Muscle of leg (tissue), 11 donors: Measurements from ENCODE around the gene EMP1. TPM values are rescaled to one million over a fixed set of nuclear protein-coding genes. Genes with fewer than 3 reads are reported as not detected.

Experiments
- DNase-seq: peaks from one replicate; pipeline ENCODE4 v3.0.0; 2013
- H3K27ac ChIP-seq: one replicate; pipeline ENCODE4 v1.5.1; 2013; ENCODE audit warnings: mild to moderate bottlenecking, low read length, control low read depth
- H3K27me3 ChIP-seq: one replicate; pipeline ENCODE4 v1.6.1; 2013; ENCODE audit warnings: low read length; ENCODE audit not compliant: control insufficient read depth, insufficient read depth
- H3K36me3 ChIP-seq: one replicate; pipeline ENCODE4 v1.6.1; 2013; ENCODE audit warnings: low read length; ENCODE audit not compliant: control insufficient read depth, insufficient read depth
- H3K4me1 ChIP-seq: one replicate; pipeline ENCODE4 v1.6.1; 2013; ENCODE audit warnings: low read length; ENCODE audit not compliant: control insufficient read depth, insufficient read depth
- H3K4me3 ChIP-seq: one replicate; pipeline ENCODE4 v1.5.1; 2013; ENCODE audit warnings: low read length, control low read depth
- H3K9me3 ChIP-seq: replicated peaks from 2 replicates; pipeline ENCODE4 v1.6.1; 2013; ENCODE audit warnings: low read depth, low read length; ENCODE audit not compliant: control insufficient read depth
- WGBS: methylation state at CpG from one replicate; pipeline ENCODE4 v1.1.5; 2013; ENCODE audit warnings: missing lambda C conversion rate; ENCODE audit not compliant: insufficient coverage; 5-methylcytosine and 5-hydroxymethylcytosine counted together
- polyA plus RNA-seq, 8 donors: library from polyadenylated mRNA; unstranded; fragments of 120-200 nt; gene quantifications; one replicate each; pipeline versions ENCODE4 v1.2.1 to v1.2.3, GENCODE V29; 2013; ENCODE audit warnings: inconsistent platforms in 1 of 8, low replicate concordance in 1 of 8; ENCODE audit not compliant: insufficient read length in 8 of 8, insufficient read depth in 1 of 8
- total RNA-seq: library from RNA; stranded (reverse); fragments of 120-200 nt; gene quantifications from one replicate; pipeline ENCODE4 v1.2.4, GENCODE V29; 2013

The EMP1 gene
- total and polyA plus RNA-seq, 9 donors, result 70.0 to 221 (median 123) TPM

GRCh38 chr12:13195250-13195649 lies 1.3 kb upstream of the EMP1 start:
- peak; percentile 51 for DNase-seq
- H3K4me1 ChIP-seq, result peaks cover 37% of the 10 kb centered on the region
- no peaks in the 10 kb centered on the region for H3K27me3 ChIP-seq
- no peaks in the 10 kb centered on the region for H3K9me3 ChIP-seq
- H3K27ac ChIP-seq, result peak overlapping the region; percentile 97
- H3K36me3 ChIP-seq, result no peaks in the 10 kb centered on the region
- 67% methylated on average over 2 of the region's 4 CpGs for WGBS
- H3K4me3 ChIP-seq, result no peak overlapping the region

DNA sequence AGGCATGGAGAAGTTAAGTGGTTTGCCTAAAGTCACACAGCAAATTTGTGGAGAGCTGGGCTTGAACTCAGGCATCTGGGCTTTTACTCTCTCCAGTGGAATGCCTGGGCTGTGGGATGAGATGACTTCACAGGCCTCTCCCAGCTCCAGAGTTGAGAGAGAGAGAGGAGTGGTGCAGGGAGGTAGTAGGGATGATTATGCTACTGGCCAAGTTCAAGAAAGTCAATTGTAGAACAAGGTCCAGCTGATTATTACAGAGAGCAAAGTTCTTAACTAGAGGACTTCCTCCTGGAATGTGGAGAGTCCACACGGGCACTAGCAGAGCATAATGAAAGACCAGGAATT lies 769 bp upstream of the EMP1 start:
- H3K9me3 ChIP-seq, result no peaks in the 10 kb centered on the region
- H3K4me1 ChIP-seq, result peaks cover 42% of the 10 kb centered on the region
- peak overlapping the region; percentile 97 for H3K27ac ChIP-seq
- no peaks in the 10 kb centered on the region for H3K27me3 ChIP-seq
- no peak overlapping the region for H3K4me3 ChIP-seq
- DNase-seq, result peak; percentile 82
- WGBS, result no CpG with 5 or more reads among the region's 1 CpG
- peaks cover 2% of the 10 kb centered on the region for H3K36me3 ChIP-seq

DNA sequence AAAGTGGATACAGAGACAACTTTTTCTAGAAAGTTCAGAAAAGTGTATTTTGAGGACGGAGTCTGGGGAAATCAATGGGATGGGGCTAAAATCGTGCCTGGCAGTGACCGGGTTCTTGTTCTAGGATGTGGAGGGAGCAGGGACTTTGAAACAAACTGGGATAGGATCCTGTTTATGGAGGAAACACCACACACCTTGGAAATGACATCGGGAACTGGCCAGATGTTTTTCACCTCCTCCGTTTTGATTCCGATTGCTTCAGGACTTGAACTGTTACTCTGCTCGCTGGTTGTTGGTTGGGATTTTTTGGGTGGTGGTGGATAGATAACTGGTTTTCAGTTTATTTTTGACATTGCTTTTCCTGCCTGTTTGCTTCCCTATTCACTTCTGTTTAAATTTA lies 506 bp downstream of the EMP1 start:
- peak; percentile 59 for DNase-seq
- H3K4me1 ChIP-seq, result peaks cover 52% of the 10 kb centered on the region
- H3K9me3 ChIP-seq, result no peaks in the 10 kb centered on the region
- H3K27ac ChIP-seq, result peak overlapping the region; percentile 97
- peak overlapping the region; percentile 56 for H3K4me3 ChIP-seq
- H3K36me3 ChIP-seq, result peaks cover 2% of the 10 kb centered on the region
- no peaks in the 10 kb centered on the region for H3K27me3 ChIP-seq
- WGBS, result 6% methylated on average over 3 of the region's 7 CpGs

DNA sequence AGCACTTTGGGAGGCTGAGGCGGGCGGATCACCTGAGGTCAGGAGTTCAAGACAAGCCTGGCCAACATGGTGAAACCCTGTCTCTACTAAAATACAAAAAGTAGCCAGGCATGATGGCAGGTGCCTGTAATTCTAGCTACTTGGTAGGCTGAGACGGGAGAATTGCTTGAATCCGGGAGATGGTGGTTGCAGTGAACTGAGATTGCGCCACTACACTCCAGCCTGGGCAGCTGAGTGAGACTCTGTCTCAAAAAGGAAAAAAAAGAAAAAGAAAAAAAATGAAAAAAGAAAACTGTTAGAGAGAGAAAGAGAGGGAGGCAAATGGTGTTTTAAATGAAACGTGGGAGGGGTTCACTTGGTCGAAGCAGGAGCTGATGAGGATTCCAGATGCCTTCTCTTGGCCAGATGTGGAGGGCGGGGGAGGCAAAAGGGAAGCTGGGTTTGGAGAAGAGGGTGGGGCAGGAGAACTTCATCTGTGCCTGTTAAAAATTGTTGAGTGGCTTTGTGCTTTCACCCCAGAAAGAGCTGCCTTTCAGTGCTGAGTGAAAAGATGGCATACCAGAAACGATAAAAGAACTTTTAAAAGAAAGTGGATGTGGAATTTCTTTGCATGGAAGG lies 1.1 kb downstream of the EMP1 start:
- Histone ChIP-seq H3K27ac (peak overlapping the region; percentile 97), H3K4me1 (peaks cover 58% of the 10 kb centered on the region), H3K4me3 (peak overlapping the region; percentile 56), H3K27me3 (no peaks in the 10 kb centered on the region), H3K36me3 (peaks cover 2% of the 10 kb centered on the region), H3K9me3 (no peaks in the 10 kb centered on the region)
- 0% methylated on average over 6 of the region's 9 CpGs for WGBS
- DNase-seq, result peak; percentile 98

DNA sequence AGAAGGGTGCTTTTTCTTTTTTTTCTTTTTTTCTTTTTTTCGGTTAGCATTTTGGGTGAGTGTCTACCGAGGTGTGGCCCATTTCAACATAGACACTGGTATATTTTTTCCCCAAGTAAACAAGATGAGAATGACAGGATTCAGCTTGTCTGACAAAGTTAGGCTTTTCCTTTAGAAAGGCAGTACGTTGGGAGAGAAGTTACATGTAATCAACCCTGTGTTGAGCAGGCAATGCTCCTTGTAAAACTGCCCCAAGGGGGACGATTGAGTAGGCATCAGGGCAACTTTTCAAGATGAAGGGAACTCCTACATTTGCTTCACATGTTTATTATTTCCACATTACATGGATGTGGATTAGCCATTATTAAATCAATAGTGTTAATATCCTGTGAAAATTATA lies 1.7 kb downstream of the EMP1 start:
- H3K27me3 ChIP-seq, result no peaks in the 10 kb centered on the region
- H3K4me3 ChIP-seq, result peak overlapping the region; percentile 56
- no peak for DNase-seq
- H3K36me3 ChIP-seq, result peaks cover 2% of the 10 kb centered on the region
- peaks cover 64% of the 10 kb centered on the region for H3K4me1 ChIP-seq
- H3K27ac ChIP-seq, result peak overlapping the region; percentile 97
- WGBS, result 17% methylated on average over 1 of the region's 4 CpGs
- H3K9me3 ChIP-seq, result no peaks in the 10 kb centered on the region

GRCh38 chr12:13198876-13199275 lies 2.4 kb downstream of the EMP1 start:
- peaks cover 2% of the 10 kb centered on the region for H3K36me3 ChIP-seq
- H3K27me3 ChIP-seq, result no peaks in the 10 kb centered on the region
- H3K4me3 ChIP-seq, result peak overlapping the region; percentile 56
- peak; percentile 63 for DNase-seq
- no peaks in the 10 kb centered on the region for H3K9me3 ChIP-seq
- H3K4me1 ChIP-seq, result peaks cover 64% of the 10 kb centered on the region
- H3K27ac ChIP-seq, result peak overlapping the region; percentile 97
- no CpG with 5 or more reads among the region's 7 CpGs for WGBS

- H3K27ac ChIP-seq, result peak overlapping the region; percentile 97
- H3K27me3 ChIP-seq, result no peaks in the 10 kb centered on the region
- 78% methylated on average over 1 of the region's 2 CpGs for WGBS
- no peak for DNase-seq
- H3K4me1 ChIP-seq, result peaks cover 64% of the 10 kb centered on the region
- peaks cover 2% of the 10 kb centered on the region for H3K36me3 ChIP-seq
- no peak overlapping the region for H3K4me3 ChIP-seq
- no peaks in the 10 kb centered on the region for H3K9me3 ChIP-seq
Observed at GRCh38 chr12:13199592-13199991, 3.1 kb downstream of the EMP1 start.

DNA sequence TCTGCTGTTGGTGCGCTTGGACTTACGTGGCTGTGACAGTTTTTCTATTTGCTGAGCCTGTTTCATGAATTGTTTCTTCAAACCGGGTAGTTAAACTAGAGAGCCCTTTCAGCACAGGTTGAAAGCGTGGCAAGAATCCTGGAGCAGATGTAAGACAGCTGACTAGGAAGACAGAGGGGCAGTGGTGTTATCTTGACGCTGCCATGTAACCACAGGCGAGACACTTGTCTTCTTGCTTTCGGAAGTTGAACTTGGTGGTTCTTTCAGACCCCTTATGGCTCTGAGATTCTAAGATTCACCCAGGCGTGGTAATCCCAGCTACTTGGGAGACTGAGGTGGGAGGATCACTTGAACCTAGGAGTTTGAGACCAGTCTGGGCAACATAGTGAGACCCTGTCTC lies 4.3 kb downstream of the EMP1 start:
- Histone ChIP-seq H3K36me3 (peaks cover 4% of the 10 kb centered on the region), H3K27me3 (no peaks in the 10 kb centered on the region), H3K9me3 (no peaks in the 10 kb centered on the region), H3K4me3 (no peak overlapping the region), H3K4me1 (peaks cover 57% of the 10 kb centered on the region), H3K27ac (peak overlapping the region; percentile 10)
- 72% methylated on average over 8 of the region's 8 CpGs for WGBS
- no peak for DNase-seq

DNA sequence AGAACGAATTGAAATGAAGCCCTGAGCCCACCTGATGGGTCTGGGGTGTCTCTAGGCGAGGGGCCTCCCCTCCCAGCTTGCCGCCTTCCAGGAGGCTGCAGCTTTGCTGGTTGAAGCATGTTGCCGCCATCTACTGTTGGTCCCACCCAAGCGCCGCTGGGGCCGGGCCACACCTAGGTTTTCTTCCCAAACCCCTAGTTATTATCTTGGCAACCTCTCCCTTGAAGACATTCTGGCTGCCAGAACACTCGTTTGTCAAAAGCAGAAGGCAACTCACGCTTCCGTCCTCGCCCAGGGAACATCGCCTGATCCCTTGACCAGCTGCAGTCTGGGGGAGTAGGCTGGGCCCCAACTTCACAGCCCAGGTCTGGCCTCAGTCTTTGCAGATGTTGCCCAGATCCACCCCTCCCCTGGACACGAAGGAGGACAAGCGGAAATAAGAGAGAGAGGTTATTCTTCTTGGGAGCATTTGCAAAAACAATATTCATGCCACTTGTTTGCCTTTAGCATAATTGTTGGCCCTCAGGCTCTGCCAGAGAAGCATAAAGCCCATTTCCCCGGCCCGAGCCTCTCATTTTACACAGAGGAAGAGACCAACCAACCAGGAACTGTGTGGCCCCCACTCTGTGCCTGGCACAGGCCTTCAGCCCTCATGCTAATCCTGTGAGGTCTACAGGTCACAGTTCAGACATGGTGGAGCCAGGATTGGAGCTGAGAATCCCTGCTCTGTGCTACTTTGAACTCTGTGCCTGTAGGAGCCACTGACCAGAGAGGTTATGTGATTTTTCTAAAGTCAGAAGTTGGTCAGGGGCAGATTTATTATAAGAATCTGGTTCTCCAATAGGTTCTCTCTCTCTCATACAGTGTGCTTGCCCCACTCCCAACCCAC lies 6.8 kb downstream of the EMP1 start:
- peak; percentile 85 for DNase-seq
- peaks cover 63% of the 10 kb centered on the region for H3K4me1 ChIP-seq
- 14% methylated on average over 13 of the region's 16 CpGs for WGBS

DNA sequence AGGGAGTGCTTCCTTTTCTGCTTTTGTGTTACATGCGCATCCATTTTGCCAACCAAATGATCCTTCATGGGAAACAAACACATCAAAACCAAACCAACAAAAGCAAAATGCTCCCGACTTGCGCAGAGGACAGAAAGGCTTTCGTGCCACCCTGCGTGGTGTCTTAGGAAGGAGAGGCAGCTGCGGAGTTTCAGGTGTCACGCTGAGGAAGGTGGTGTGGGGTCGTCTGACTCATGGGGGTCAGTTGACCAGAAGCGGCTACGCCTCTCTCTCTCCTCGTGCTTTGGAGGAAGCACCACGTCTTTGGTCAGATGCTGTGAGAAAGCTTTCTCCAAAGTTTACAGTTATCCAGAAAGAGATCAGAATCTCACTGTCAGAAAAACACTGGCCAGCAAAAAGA lies 7.9 kb downstream of the EMP1 start:
- Histone ChIP-seq H3K36me3 (peaks cover 4% of the 10 kb centered on the region), H3K9me3 (no peaks in the 10 kb centered on the region), H3K4me1 (peaks cover 66% of the 10 kb centered on the region), H3K27ac (peak overlapping the region; percentile 43), H3K4me3 (no peak overlapping the region), H3K27me3 (no peaks in the 10 kb centered on the region)
- 49% methylated on average over 4 of the region's 12 CpGs for WGBS
- no peak for DNase-seq

More for the DNA sequence above, 6.8 kb downstream of the EMP1 start:
- Histone ChIP-seq H3K27me3 (no peaks in the 10 kb centered on the region), H3K36me3 (peaks cover 4% of the 10 kb centered on the region), H3K9me3 (no peaks in the 10 kb centered on the region), H3K4me3 (no peak overlapping the region), H3K27ac (peak overlapping the region; percentile 74)
